Left ventricle myocardium superior (tissue), 1 donor: ENCODE results near the gene RTF2. TPM values are rescaled to one million over a fixed set of nuclear protein-coding genes. Genes with fewer than 3 reads are reported as not detected.
A peak's percentile ranks its signal among the peaks of the same experiment; 100 is the strongest.

Source experiments
- ATAC-seq: fragments of 200-7000 bp; cut with Tn5 transposase; one replicate; pipeline ENCODE4 v1.9.1; 2020; ENCODE audit warnings: mild to moderate bottlenecking, moderate library complexity
- DNase-seq: peaks from one replicate; pipeline ENCODE4 v3.0.0-alpha.2; 2020
- intact Hi-C: fragments of 100-400 bp; cut with micrococcal nuclease; formaldehyde crosslinking; loops from one replicate; pipeline ENCODE4 v1.11.0; 2022
- long read RNA-seq: library from polyadenylated mRNA; unstranded; transcript quantifications from one replicate; pipeline ENCODE4 v2.0.0, GENCODE V29; 2021
- total RNA-seq: library from RNA; stranded (reverse); fragmentation: NEBNext Ultra II Directional; extraction: Animal tissue kit (Norgen Biotek cat#: 25700); gene quantifications from one replicate; pipeline ENCODE4 v1.2.1, GENCODE V29; 2021
- donor health status: DM: no; HTN: yes; CAD: no; lungs with severe emphysema.

The RTF2 gene, protein sequence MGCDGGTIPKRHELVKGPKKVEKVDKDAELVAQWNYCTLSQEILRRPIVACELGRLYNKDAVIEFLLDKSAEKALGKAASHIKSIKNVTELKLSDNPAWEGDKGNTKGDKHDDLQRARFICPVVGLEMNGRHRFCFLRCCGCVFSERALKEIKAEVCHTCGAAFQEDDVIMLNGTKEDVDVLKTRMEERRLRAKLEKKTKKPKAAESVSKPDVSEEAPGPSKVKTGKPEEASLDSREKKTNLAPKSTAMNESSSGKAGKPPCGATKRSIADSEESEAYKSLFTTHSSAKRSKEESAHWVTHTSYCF
- total RNA-seq, result 82.4 TPM
- long read RNA-seq, transcript RTF2-202 (9 exons, 2,212 nt), result major isoform, 146 of 161 reads
- long read RNA-seq, transcript RTF2-203 (8 exons, 1,572 nt), result minor isoform, 5 of 161 reads
- long read RNA-seq, partial matches to known transcripts, result 6 of 161 reads
- long read RNA-seq, other reads (novel, unspliced or antisense), result 3 of 161 reads

- DNase-seq (peak; percentile 96), ATAC-seq (peak; percentile 100)
- intact Hi-C loops, result loop anchor here (5.0 kb wide), 1 partner anchor 71 kb away; no protein-coding TSS in a partner anchor
These were observed at the start of gene RTF2 for GRCh38 chr20:56468316-56469076. Gene RTF2, plus strand, starts transcription at chr20:56468627. Its CDS starts 71 bp downstream, at chr20:56468698.

- DNase-seq (no peak), ATAC-seq (no peak)
- intact Hi-C loops, result no loop called here
These were observed 48.4 kb upstream of the RTF2 start for GRCh38 chr20:56420028-56420427.

- no peak for DNase-seq
These were observed 47.3 kb upstream of the RTF2 start for GRCh38 chr20:56420940-56421688.

GRCh38 chr20:56422076-56422823 is 46.2 kb upstream of the RTF2 start:
- peak; percentile 18 for ATAC-seq
- intact Hi-C loops, result no loop called here
- no peak for DNase-seq

More at GRCh38 chr20:56420940-56421688, 47.3 kb upstream of the RTF2 start:
- no peak for ATAC-seq
- intact Hi-C loops, result no loop called here

- intact Hi-C loops, result no loop called here
- peak; percentile 41 for ATAC-seq
- no peak for DNase-seq
These were observed 45.6 kb upstream of the RTF2 start for GRCh38 chr20:56422824-56423189.

GRCh38 chr20:56423211-56423610 is 45.2 kb upstream of the RTF2 start:
- intact Hi-C loops, result no loop called here
- no peak for ATAC-seq
- DNase-seq, result no peak

- no peak for ATAC-seq
- intact Hi-C loops, result no loop called here
- DNase-seq, result no peak
These were observed 44.5 kb upstream of the RTF2 start for GRCh38 chr20:56423886-56424285.

- no peak for DNase-seq
- ATAC-seq, result no peak
- intact Hi-C loops, result no loop called here
These were observed 43.5 kb upstream of the RTF2 start for GRCh38 chr20:56424931-56425330.

DNA sequence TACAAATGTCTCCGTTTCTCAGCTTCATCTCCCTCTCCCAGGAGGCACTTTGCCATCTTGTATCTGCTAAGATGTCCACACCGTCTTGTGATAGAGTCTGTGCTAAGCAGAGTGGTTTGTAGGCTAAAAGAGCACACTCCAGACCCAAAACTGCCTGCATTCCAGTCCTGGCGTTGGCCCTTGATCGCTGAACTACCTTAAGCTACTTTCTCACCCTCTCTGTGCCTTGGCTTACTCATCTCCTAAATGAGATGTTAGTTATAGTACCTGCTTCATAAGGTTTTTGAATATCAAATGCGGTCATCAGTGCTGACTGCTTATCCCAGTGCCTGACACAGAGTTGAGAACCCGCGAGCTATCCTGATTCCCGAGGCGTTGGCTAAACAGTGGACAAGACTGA is 42.4 kb upstream of the RTF2 start:
- intact Hi-C loops, result no loop called here
- ATAC-seq, result no peak
- no peak for DNase-seq

DNA sequence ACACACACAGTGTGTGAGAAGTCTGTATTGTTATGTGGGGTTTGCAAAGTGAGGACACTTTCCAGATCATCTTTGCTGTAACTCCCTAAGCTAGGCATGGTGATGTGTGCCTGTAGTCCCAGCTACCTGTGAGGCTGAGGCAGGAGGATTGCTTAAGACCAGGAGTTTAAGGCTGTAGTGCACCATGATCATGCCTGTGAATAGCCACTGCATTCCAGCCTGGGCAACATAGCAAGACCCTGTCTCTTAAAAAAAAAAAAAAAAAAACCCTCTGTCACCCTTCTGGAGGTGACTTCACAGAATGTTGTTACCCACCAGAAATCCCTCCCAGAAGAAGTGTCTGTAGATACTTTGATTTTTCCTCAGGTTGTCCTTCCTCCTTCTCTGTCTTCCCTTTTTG is 41.5 kb upstream of the RTF2 start:
- intact Hi-C loops, result no loop called here
- DNase-seq (no peak), ATAC-seq (no peak)

- no peak for ATAC-seq
- no peak for DNase-seq
- intact Hi-C loops, result no loop called here
These were observed 40.6 kb upstream of the RTF2 start for GRCh38 chr20:56427797-56428196.

DNA sequence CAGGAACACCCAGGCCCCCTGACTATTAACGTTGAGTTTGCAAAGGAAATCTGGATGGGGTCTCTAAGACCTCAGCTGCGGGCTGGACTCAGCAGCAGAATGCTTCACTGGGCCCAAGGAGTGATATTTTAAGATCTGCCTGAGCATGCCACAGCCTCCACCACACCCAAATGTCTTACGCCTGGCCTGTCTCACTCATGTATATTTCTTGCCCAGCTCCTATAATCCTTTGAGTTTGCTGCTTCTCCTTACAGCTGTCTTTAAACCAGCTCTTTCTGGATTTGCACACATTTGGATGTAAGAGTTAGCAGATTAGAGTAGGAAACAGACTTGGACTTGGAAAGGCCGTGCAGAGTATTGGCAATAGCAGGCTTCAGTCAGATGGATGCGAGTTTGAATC is 40.0 kb upstream of the RTF2 start:
- ATAC-seq (no peak), DNase-seq (no peak)
- intact Hi-C loops, result no loop called here

DNA sequence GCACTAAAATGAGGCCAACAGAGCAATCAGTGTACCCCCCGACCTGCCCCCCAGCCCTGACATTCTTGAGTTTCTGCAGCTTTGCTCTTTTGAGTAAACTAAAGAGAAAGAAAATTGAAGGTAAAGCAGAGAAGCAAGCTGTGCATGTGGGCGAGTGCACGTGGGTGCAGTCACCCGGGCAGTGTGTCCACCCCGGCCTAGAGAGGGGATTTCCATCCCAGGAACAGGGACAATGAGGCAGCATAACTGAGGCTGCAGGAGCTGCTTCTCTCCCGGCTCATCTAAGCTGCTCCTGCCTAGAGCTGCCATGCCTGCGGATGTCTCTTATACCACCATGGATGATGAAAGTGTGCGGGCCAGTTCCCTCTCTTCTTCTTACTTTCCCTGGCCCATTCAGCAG is 39.5 kb upstream of the RTF2 start:
- intact Hi-C loops, result no loop called here
- no peak for DNase-seq
- ATAC-seq, result no peak

DNA sequence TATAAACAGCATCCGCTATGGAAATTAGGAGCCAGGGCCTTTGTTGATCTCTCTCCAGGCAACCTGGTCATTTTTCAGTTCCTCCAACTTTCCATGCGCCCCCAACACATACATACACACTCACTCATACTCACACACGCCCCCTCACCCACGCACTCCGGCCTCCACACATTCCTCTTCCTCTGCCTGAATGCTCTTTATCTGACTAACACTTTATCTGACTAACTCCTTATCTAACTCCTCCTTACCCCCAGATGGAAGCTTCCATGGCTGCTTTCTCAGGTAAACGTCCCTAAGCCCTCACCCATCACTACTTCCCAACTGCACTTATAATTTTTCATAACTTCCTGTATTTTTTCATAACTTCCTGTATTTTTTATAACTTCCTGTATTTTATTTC is 38.9 kb upstream of the RTF2 start:
- ATAC-seq, result no peak
- no peak for DNase-seq
- intact Hi-C loops, result no loop called here

DNA sequence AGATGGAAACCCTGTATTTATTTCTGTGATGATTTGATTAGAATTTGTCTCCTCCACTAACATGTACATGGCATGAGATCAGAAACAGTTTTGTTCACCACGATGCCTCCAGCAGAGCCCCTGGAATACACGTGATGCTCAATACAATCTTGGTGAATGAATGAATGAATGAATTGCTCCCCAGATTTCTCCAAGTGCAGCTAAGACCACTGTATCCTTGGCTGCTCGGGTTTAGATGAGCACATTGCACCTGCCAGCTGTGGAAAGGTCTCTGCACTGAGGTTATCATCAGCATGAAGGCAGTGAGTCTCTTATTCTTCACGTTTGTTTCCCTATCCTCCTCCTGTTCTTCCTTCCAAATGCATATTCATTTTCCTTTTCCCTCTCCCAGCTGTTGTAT is 38.5 kb upstream of the RTF2 start:
- DNase-seq, result no peak
- intact Hi-C loops, result no loop called here
- no peak for ATAC-seq

DNA sequence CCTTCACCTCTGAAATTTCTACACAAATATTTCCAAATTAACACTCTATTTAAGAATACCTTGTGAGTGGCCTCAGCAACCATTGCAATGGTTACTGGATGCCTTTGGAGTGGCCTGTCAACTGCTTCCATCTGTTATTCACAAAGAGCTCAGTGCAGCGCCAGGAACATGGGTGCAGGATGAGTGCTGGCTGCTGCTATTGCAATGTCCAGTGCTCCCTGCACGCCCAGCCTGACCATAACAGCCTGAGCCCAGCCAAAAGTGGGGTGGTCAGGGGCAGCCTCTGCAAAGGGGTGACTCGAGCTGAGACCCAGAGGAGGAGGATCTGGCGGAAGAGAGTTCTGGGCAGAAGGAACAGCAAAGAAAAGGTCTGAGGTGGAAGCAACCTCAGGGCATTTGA is 38.0 kb upstream of the RTF2 start:
- ATAC-seq (peak; percentile 35), DNase-seq (no peak)
- intact Hi-C loops, result no loop called here

GRCh38 chr20:56430957-56431356 is 37.5 kb upstream of the RTF2 start:
- intact Hi-C loops, result no loop called here
- no peak for ATAC-seq
- no peak for DNase-seq

- intact Hi-C loops, result no loop called here
- no peak for ATAC-seq
- DNase-seq, result no peak
These were observed 37.0 kb upstream of the RTF2 start for GRCh38 chr20:56431471-56431870.

DNA sequence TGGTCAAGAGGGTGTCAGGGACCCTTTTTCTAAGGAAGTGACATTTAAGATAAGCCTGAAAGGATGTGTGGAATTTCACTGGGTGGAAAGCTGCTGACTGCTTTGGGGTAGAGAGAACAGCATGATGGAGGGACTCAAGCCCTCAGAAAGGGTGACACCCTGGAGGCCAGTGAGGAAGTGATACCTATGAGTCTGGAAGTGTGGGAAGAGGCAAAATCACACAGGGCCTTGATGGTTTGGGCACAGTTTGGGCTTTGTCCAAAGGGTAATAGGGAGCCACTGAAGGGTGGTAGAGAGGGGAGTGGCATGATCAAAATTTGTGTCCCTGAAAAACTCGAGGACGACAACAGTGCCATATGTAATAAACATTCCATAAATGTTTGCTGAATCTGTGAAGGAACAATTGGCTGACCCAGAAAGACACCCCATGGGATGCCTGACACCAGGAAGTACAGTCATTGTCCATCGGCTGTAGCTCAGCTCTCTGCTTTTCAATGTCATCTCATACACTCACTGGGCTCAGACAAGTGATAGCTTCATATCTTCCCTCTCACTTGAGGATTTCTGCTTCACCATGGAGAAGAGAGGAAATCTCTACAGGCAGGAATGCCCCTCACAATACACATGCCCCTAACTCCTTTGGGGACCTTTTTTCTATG is 35.1 kb upstream of the RTF2 start:
- DNase-seq, result no peak

More for the DNA sequence above, 35.1 kb upstream of the RTF2 start:
- ATAC-seq, result no peak
- intact Hi-C loops, result no loop called here
